DMS53 (cell line): Measurements from ENCODE around the gene SLAMF6.
"Not testable (repeated sequence)": the region's sequence is repeated elsewhere in the genome, so short reads cannot be mapped to it uniquely, and the experiment has no call there.

Experiments
- DNase-seq: peaks from one replicate; lab custom pipeline; 2025; lab: John Stamatoyannopoulos, UW

The SLAMF6 gene

GRCh38 chr1:160542303-160542945, 19.4 kb upstream of the SLAMF6 start:
- peak; percentile 68 for DNase-seq

- peak; percentile 32 for DNase-seq
These were observed 18.7 kb upstream of the SLAMF6 start for GRCh38 chr1:160541622-160542302.

- no peak for DNase-seq
These were observed 17.8 kb upstream of the SLAMF6 start for GRCh38 chr1:160540859-160541233.

GRCh38 chr1:160539990-160540858, 17.2 kb upstream of the SLAMF6 start:
- peak; percentile 81 for DNase-seq

GRCh38 chr1:160539684-160539989, 16.6 kb upstream of the SLAMF6 start:
- DNase-seq, result peak; percentile 48

- DNase-seq, result peak; percentile 99
These were observed 16.1 kb upstream of the SLAMF6 start for GRCh38 chr1:160538985-160539651.

- DNase-seq, result no peak
These were observed 14.9 kb upstream of the SLAMF6 start for GRCh38 chr1:160537714-160538665.

GRCh38 chr1:160534823-160535605, 12.0 kb upstream of the SLAMF6 start:
- DNase-seq, result peak; percentile 51

- not testable (repeated sequence) for DNase-seq
These were observed 9.4 kb upstream of the SLAMF6 start for GRCh38 chr1:160532557-160532813.

GRCh38 chr1:160531809-160532556, 8.9 kb upstream of the SLAMF6 start:
- not testable (repeated sequence) for DNase-seq

GRCh38 chr1:160529401-160529952, 6.4 kb upstream of the SLAMF6 start:
- not testable (repeated sequence) for DNase-seq

GRCh38 chr1:160523789-160524188, 734 bp upstream of the SLAMF6 start:
- not testable (repeated sequence) for DNase-seq

GRCh38 chr1:160522136-160522535, 919 bp downstream of the SLAMF6 start:
- no peak for DNase-seq

- no peak for DNase-seq
These were observed 1.5 kb downstream of the SLAMF6 start for GRCh38 chr1:160521554-160521953.

GRCh38 chr1:160520999-160521398, 2.1 kb downstream of the SLAMF6 start:
- DNase-seq, result peak; percentile 75

GRCh38 chr1:160520582-160520981, 2.5 kb downstream of the SLAMF6 start:
- peak; percentile 58 for DNase-seq

- DNase-seq, result peak; percentile 62
These were observed 3.2 kb downstream of the SLAMF6 start for GRCh38 chr1:160519642-160520435.

- not testable (repeated sequence) for DNase-seq
These were observed 5.5 kb downstream of the SLAMF6 start for GRCh38 chr1:160517519-160517918.

- not testable (repeated sequence) for DNase-seq
These were observed 7.1 kb downstream of the SLAMF6 start for GRCh38 chr1:160515908-160516307.
